K562 (cell line): ENCODE data around the gene FSTL4. TPM values are rescaled to one million over a fixed set of nuclear protein-coding genes. Genes with fewer than 3 reads are reported as not detected.

Source experiments
- ATAC-seq: fragments of 200-7000 bp; cut with Tn5 transposase; 3 replicates; pipeline ENCODE4 v1.9.1; 2020; ENCODE audit warnings: moderate library complexity
- BruUV-seq: library from RNA; stranded (reverse); fragments of 400-500 nt; replicated peaks from 2 replicates; lab custom pipeline; 2021; lab: Mats Ljungman, UMichigan
- CTCF ChIA-PET: fragments of 300-600 bp; formaldehyde crosslinking; extraction: SDS; loops from one replicate; lab custom pipeline; 2021; ENCODE audit warnings: low intra/inter-chr PET ratio; lab: Yijun Ruan, JAX
- POLR2A ChIA-PET: fragments of 300-600, 350-650 bp; sonication (Branson Sonifier 250); formaldehyde crosslinking; extraction: SDS; loops from one replicate; lab custom pipeline; 2021; ENCODE audit warnings: antibody characterized with exemption, inconsistent platforms; lab: Yijun Ruan, JAX
- DNase-seq, 4 experiments: peaks; one replicate each; pipeline versions ENCODE4 v3.0.0 to v3.0.0-alpha.2; 2011 to 2018; ENCODE audit warnings: low spot score in 3 of 4, mixed read lengths in 3 of 4; ENCODE audit errors: extremely low read depth in 1 of 4
- FAIRE-seq: peaks from 2 replicates; lab custom pipeline; 2011; peaks lifted over from hg19 to GRCh38; lab: Jason Lieb, UNC
- H2AFZ ChIP-seq: 2 replicates; pipeline ENCODE4 v1.6.0; 2011; ENCODE audit warnings: low read depth, low read length, control low read depth, inconsistent platforms
- H3K27ac ChIP-seq: fragments of 200-600 bp; 3 replicates; pipeline ENCODE4 v1.8.0; 2011; ENCODE audit warnings: low read depth, mild to moderate bottlenecking, control low read depth, inconsistent platforms, low read length, moderate library complexity, mixed read lengths; ENCODE audit errors: extremely low read depth
- H3K27me3 ChIP-seq, 2 experiments: fragments of 300-600 bp in 1 of 2; 2 replicates in 1 of 2; 3 replicates in 1 of 2; pipeline versions ENCODE4 v1.6.0 to v1.8.0; 2011; ENCODE audit warnings: inconsistent platforms in 2 of 2, low read length in 2 of 2, mild to moderate bottlenecking in 1 of 2, mixed read lengths in 1 of 2, moderate library complexity in 1 of 2; ENCODE audit not compliant: control insufficient read depth in 2 of 2, insufficient read depth in 2 of 2
- H3K36me3 ChIP-seq: fragments of 300-600 bp; 3 replicates; pipeline ENCODE4 v1.8.0; 2011; ENCODE audit warnings: mild to moderate bottlenecking, low read length, inconsistent platforms; ENCODE audit not compliant: control insufficient read depth, insufficient read depth
- H3K4me1 ChIP-seq, 2 experiments: fragments of 200-600 bp in 1 of 2; replicated peaks in 1 of 2; 2 replicates in 1 of 2; 3 replicates in 1 of 2; pipeline versions ENCODE4 v1.5.1 to v1.8.0; 2011; ENCODE audit warnings: inconsistent platforms in 2 of 2, low read length in 2 of 2, mild to moderate bottlenecking in 1 of 2, mixed read lengths in 1 of 2, moderate library complexity in 1 of 2; ENCODE audit not compliant: control insufficient read depth in 2 of 2, insufficient read depth in 2 of 2
- H3K4me2 ChIP-seq: 2 replicates; pipeline ENCODE4 v1.6.1; 2011; ENCODE audit warnings: low read length, control low read depth, inconsistent platforms, mixed read lengths; ENCODE audit not compliant: insufficient read depth
- H3K4me3 ChIP-seq: fragments of 200-600 bp; sonication (generic), shearing (Covaris generic); 2 replicates; pipeline ENCODE4 v1.5.1; 2016; ENCODE audit warnings: control low read depth, inconsistent platforms
- H3K79me2 ChIP-seq: fragments of 200-600 bp; 3 replicates; pipeline ENCODE4 v1.8.0; 2011; ENCODE audit warnings: low read length, inconsistent platforms; ENCODE audit not compliant: control insufficient read depth, insufficient read depth
- H3K9ac ChIP-seq, 2 experiments: 2 replicates each; pipeline versions ENCODE4 v1.6.0 to v1.6.1; 2011; ENCODE audit warnings: low read depth in 2 of 2, low read length in 2 of 2, control low read depth in 1 of 2, inconsistent platforms in 1 of 2, mild to moderate bottlenecking in 1 of 2, mixed read lengths in 1 of 2; ENCODE audit not compliant: insufficient read depth in 1 of 2
- H3K9me1 ChIP-seq: one replicate; pipeline ENCODE4 v1.6.0; 2011; ENCODE audit warnings: inconsistent platforms, mild to moderate bottlenecking, low read length, moderate library complexity; ENCODE audit not compliant: control insufficient read depth, insufficient read depth
- H3K9me3 ChIP-seq: replicated peaks from 2 replicates; pipeline ENCODE4 v1.5.1; 2011; ENCODE audit warnings: low read depth, low read length, inconsistent platforms; ENCODE audit not compliant: control insufficient read depth, insufficient read depth
- H4K20me1 ChIP-seq: replicated peaks from 2 replicates; pipeline ENCODE4 v1.6.1; 2011; ENCODE audit warnings: low read length, inconsistent platforms, mixed read lengths; ENCODE audit not compliant: control insufficient read depth, insufficient read depth
- JUNB ChIP-seq: fragments of 450-650 bp; formaldehyde crosslinking; conservative IDR thresholded peaks from 2 replicates; pipeline ENCODE4 v1.4.0; 2020; ENCODE audit warnings: mild to moderate bottlenecking
- PHB2 ChIP-seq: fragments of 450-650 bp; IDR thresholded peaks from 2 replicates; pipeline ENCODE4 v1.6.1; 2017; ENCODE audit warnings: low read depth
- RERE ChIP-seq: sonication (generic); formaldehyde crosslinking; IDR thresholded peaks from 2 replicates; pipeline ENCODE4 v1.8.0; 2023; ENCODE audit warnings: missing genetic modification reagents, mild to moderate bottlenecking, borderline replicate concordance
- SFPQ ChIP-seq: fragments of 200-400 bp; formaldehyde crosslinking; IDR thresholded peaks from 2 replicates; pipeline ENCODE4 v1.6.1; 2017; ENCODE audit warnings: mild to moderate bottlenecking, low read depth, low read length, moderate library complexity
- WGBS: fragments of 100-300 bp; shearing (Covaris generic); methylation state at CpG from one replicate; pipeline ENCODE4 v1.1.6; 2016; ENCODE audit warnings: low coverage, mixed read lengths; ENCODE audit not compliant: insufficient coverage; ENCODE audit errors: missing lambda C conversion rate; 5-methylcytosine and 5-hydroxymethylcytosine counted together
- in situ Hi-C: fragments of 300-500 bp; cut with MboI; formaldehyde crosslinking; loops from 4 replicates; pipeline ENCODE4 v1.15.0; 2018; ENCODE audit warnings: inconsistent platforms, mixed read lengths
- intact Hi-C: fragments of 100-400 bp; cut with micrococcal nuclease; formaldehyde crosslinking; loops from 2 replicates; pipeline ENCODE4 v1.14.2; 2022
- polyA plus RNA-seq, 8 experiments: library from polyadenylated mRNA; depleted of rRNA in 4 of 8; stranded (reverse) in 5 of 8; unstranded in 3 of 8; fragments of >200 nt; fragmentation: Nextera tagmentation in 2 of 8; fragmentation: Illumina TruSeq in 1 of 8; extraction: Ambion mirVana in 2 of 8; extraction: Trizol in 1 of 8; gene quantifications; 2 replicates each; pipeline versions ENCODE4 v1.2.1 to v1.2.3, GENCODE V29; 2011 to 2014; ENCODE audit warnings: inconsistent platforms in 1 of 8, missing spikeins in 1 of 8
- total RNA-seq, 7 experiments: library from RNA; depleted of rRNA in 6 of 7; stranded (reverse); fragments of >200 nt in 6 of 7; fragmentation: Illumina TruSeq in 2 of 7; extraction: Trizol in 2 of 7; gene quantifications; 2 replicates each; pipeline versions ENCODE4 v1.2.1 to v1.2.3, GENCODE V29; 2011 to 2021; ENCODE audit warnings: low replicate concordance in 1 of 7

Gene FSTL4
- total and polyA plus RNA-seq, 9 of the 15 experiments (the other 6 are each of a cell fraction or from before 2014, with no cell fraction given), result 0.08 to 0.18 (median 0.10) TPM; not detected in 5

GRCh38 chr5:133520062-133520461 is 92.3 kb downstream of the FSTL4 start:
- no peaks in the 10 kb centered on the region for H3K4me1 ChIP-seq
- no peaks in the 10 kb centered on the region for H3K36me3 ChIP-seq
- H3K79me2 ChIP-seq, result no peaks in the 10 kb centered on the region
- no peak overlapping the region for H3K9ac ChIP-seq
- H3K27me3 ChIP-seq, result peaks cover 13 to 28% of the 10 kb centered on the region in 2 experiments; a peak in 4 of 5 replicates
- TF ChIP-seq SFPQ, result no peak
- no peak for TF ChIP-seq RERE (CRISPR knock-in tag)
- TF ChIP-seq JUNB (CRISPR knock-in tag), result no peak
- TF ChIP-seq PHB2, result no peak
- ChIA-PET POLR2A (interaction anchor here (0.8 to 1.2 kb wide), 2 partner anchors 10 to 30 kb away, joined by 3 to 5 read pairs; no protein-coding TSS in a partner anchor), CTCF (no interaction called here)
- H3K9me3 ChIP-seq, result no peaks in the 10 kb centered on the region
- no peak overlapping the region for H3K4me3 ChIP-seq
- ATAC-seq (no peak), DNase-seq (no peak), FAIRE-seq (no peak)
- no TSS peak for BruUV-seq
- 0 out of 2 replicates have a peak, but pooled peaks cover 2% of the 10 kb centered on the region for H4K20me1 ChIP-seq
- in situ Hi-C loops, result no loop called here
- 7% methylated on average over 4 of the region's 4 CpGs for WGBS
- intact Hi-C loops, result no loop called here
- no peak overlapping the region for H2AFZ ChIP-seq
- H3K27ac ChIP-seq, result no peak overlapping the region
- no peaks in the 10 kb centered on the region for H3K9me1 ChIP-seq
- no peak overlapping the region for H3K4me2 ChIP-seq
